CD4-positive, alpha-beta memory T cell (primary cell): ENCODE results near the gene PEX3. TPM values are rescaled to one million over a fixed set of nuclear protein-coding genes. Genes with fewer than 3 reads are reported as not detected.

Source experiments
- CTCF ChIA-PET: fragments of 350-600 bp; sonication (Branson Sonifier 250); formaldehyde crosslinking; loops from one replicate; lab custom pipeline; 2021; ENCODE audit warnings: inconsistent platforms; ENCODE audit not compliant: partially characterized antibody; lab: Charles Lee
- POLR2A ChIA-PET: fragments of 350-600 bp; sonication (Branson Sonifier 250); formaldehyde crosslinking; loops from one replicate; lab custom pipeline; 2021; ENCODE audit not compliant: partially characterized antibody; lab: Charles Lee
- DNase-seq, 5 donors: peaks; one replicate each; pipeline versions ENCODE4 v3.0.0 to v3.0.0-alpha.2; 2020 to 2022; ENCODE audit warnings: mixed read lengths in 1 of 5
- H3K27ac ChIP-seq: one replicate; pipeline ENCODE4 v1.7.0; 2013; ENCODE audit warnings: low read depth, low read length
- H3K27me3 ChIP-seq: 2 replicates; pipeline ENCODE4 v1.7.0; 2013; ENCODE audit warnings: mild to moderate bottlenecking, low read length, moderate library complexity; ENCODE audit not compliant: insufficient read depth
- H3K36me3 ChIP-seq: 2 replicates; pipeline ENCODE4 v1.7.0; 2013; ENCODE audit warnings: mild to moderate bottlenecking, low read length, moderate library complexity; ENCODE audit not compliant: insufficient read depth
- H3K4me1 ChIP-seq: 2 replicates; pipeline ENCODE4 v1.7.0; 2013; ENCODE audit warnings: mild to moderate bottlenecking, low read length, moderate library complexity; ENCODE audit not compliant: insufficient read depth
- H3K4me3 ChIP-seq, 2 donors: one replicate each; pipeline ENCODE4 v1.7.0; 2013; ENCODE audit warnings: low read length in 2 of 2, mild to moderate bottlenecking in 1 of 2
- H3K9me3 ChIP-seq, 2 donors: one replicate each; pipeline ENCODE4 v1.7.0; 2013; ENCODE audit warnings: low read length in 2 of 2, control low read depth in 1 of 2; ENCODE audit not compliant: control insufficient read depth in 1 of 2
- H3K27ac Mint-ChIP-seq, 7 donors: one replicate each; pipeline ENCODE4 v1.8.0; 2020 to 2021; ENCODE audit warnings: mixed read lengths in 7 of 7, mild to moderate bottlenecking in 6 of 7, inconsistent platforms in 3 of 7, moderate library complexity in 3 of 7
- H3K27me3 Mint-ChIP-seq, 2 donors: one replicate each; pipeline ENCODE4 v1.8.0; 2020 to 2021; ENCODE audit warnings: mixed read lengths in 2 of 2
- H3K36me3 Mint-ChIP-seq, 2 donors: one replicate each; pipeline ENCODE4 v1.8.0; 2020 to 2021; ENCODE audit warnings: mixed read lengths in 2 of 2, inconsistent platforms in 1 of 2, mild to moderate bottlenecking in 1 of 2
- H3K4me1 Mint-ChIP-seq, 4 donors: one replicate each; pipeline ENCODE4 v1.8.0; 2020 to 2021; ENCODE audit warnings: mixed read lengths in 4 of 4, mild to moderate bottlenecking in 1 of 4
- H3K4me3 Mint-ChIP-seq, 8 donors: one replicate each; pipeline ENCODE4 v1.8.0; 2020 to 2021; ENCODE audit warnings: mixed read lengths in 8 of 8, mild to moderate bottlenecking in 7 of 8, moderate library complexity in 6 of 8, inconsistent platforms in 3 of 8
- H3K9me3 Mint-ChIP-seq, 8 donors: one replicate each; pipeline ENCODE4 v1.8.0; 2020 to 2021; ENCODE audit warnings: mixed read lengths in 8 of 8, mild to moderate bottlenecking in 5 of 8, inconsistent platforms in 3 of 8, moderate library complexity in 1 of 8
- intact Hi-C: fragments of 100-400 bp; cut with micrococcal nuclease; formaldehyde crosslinking; loops from one replicate; pipeline ENCODE4 v1.15.1; 2023
- polyA plus RNA-seq, 2 donors: library from polyadenylated mRNA; unstranded; fragments of 300-500 nt; fragmentation: Illumina TruSeq; gene quantifications; one replicate each; pipeline ENCODE4 v1.2.3, GENCODE V29; 2021
- total RNA-seq, 2 experiments: library from RNA; stranded (reverse); gene quantifications; one replicate each; pipeline ENCODE4 v1.2.3, GENCODE V29; 2021

The PEX3 gene
- total and polyA plus RNA-seq, 4 experiments from 2014 or later = 20.8 to 26.2 (median 23.2) TPM

- Mint-ChIP-seq H3K27me3 (no peaks in the 10 kb centered on the region), H3K4me1 (peaks cover 27 to 48% (median 29%) of the 10 kb centered on the region in 4 donors), H3K4me3 (peak overlapping the region in 7 of 8 donors; percentile 44 to 82 (median 73)), H3K36me3 (peaks cover 0 to 6% of the 10 kb centered on the region in 2 donors), H3K9me3 (no peaks in the 10 kb centered on the region), H3K27ac (peak overlapping the region in 1 of 7 donors; percentile 74)
- H3K27me3 ChIP-seq = no peaks in the 10 kb centered on the region
- POLR2A ChIA-PET = interaction anchor here (0.7 to 7.7 kb wide), 4 partner anchors 26 to 330 kb away, joined by 3 to 104 read pairs (median 4); partner anchors contain the start of gene LTV1
- no peaks in the 10 kb centered on the region for H3K9me3 ChIP-seq
- H3K27ac ChIP-seq = no peak overlapping the region
- CTCF ChIA-PET = interaction anchor here (0.7 to 5.7 kb wide), 40 partner anchors 8 to 1039 kb away, joined by 3 to 114 read pairs (median 5); partner anchors contain the start of gene LTV1
- H3K36me3 ChIP-seq = no peaks in the 10 kb centered on the region
- peak; percentile 39 to 54 (median 43) for DNase-seq
- peaks cover 35% of the 10 kb centered on the region for H3K4me1 ChIP-seq
- H3K4me3 ChIP-seq = no peak overlapping the region
- intact Hi-C loops = loop anchor here (1.0 to 5.0 kb wide), 5 partner anchors 24 to 500 kb away; no protein-coding TSS in a partner anchor
Observed at GRCh38 chr6:143513410-143513809, 62.8 kb downstream of the PEX3 start.

- H3K27ac Mint-ChIP-seq = peak overlapping the region in 1 of 7 donors; percentile 9
Observed at GRCh38 chr6:143515061-143515760, 64.6 kb downstream of the PEX3 start.

GRCh38 chr6:143515766-143516355, 65.3 kb downstream of the PEX3 start:
- no peak for DNase-seq
- Mint-ChIP-seq H3K27me3 (no peaks in the 10 kb centered on the region), H3K4me1 (peaks cover 16 to 29% (median 24%) of the 10 kb centered on the region in 4 donors), H3K27ac (no peak overlapping the region), H3K4me3 (no peak overlapping the region), H3K9me3 (no peaks in the 10 kb centered on the region), H3K36me3 (peaks cover 3 to 5% of the 10 kb centered on the region in 2 donors)
- Histone ChIP-seq H3K36me3 (no peaks in the 10 kb centered on the region), H3K4me1 (peaks cover 18% of the 10 kb centered on the region), H3K4me3 (no peak overlapping the region), H3K27me3 (no peaks in the 10 kb centered on the region), H3K27ac (no peak overlapping the region), H3K9me3 (no peaks in the 10 kb centered on the region)
- ChIA-PET CTCF (interaction anchor here (5.5 to 5.7 kb wide), 2 partner anchors 24 to 59 kb away, joined by 40 to 114 read pairs; no protein-coding TSS in a partner anchor), POLR2A (interaction anchor here (7.7 kb wide), 1 partner anchor 23 kb away, joined by 104 read pairs; no protein-coding TSS in a partner anchor)
- intact Hi-C loops = no loop called here

More at GRCh38 chr6:143515061-143515760, 64.6 kb downstream of the PEX3 start:
- no peaks in the 10 kb centered on the region for H3K27me3 ChIP-seq
- Mint-ChIP-seq H3K4me3 (no peak overlapping the region), H3K4me1 (peaks cover 18 to 35% (median 27%) of the 10 kb centered on the region in 4 donors), H3K9me3 (no peaks in the 10 kb centered on the region), H3K27me3 (no peaks in the 10 kb centered on the region), H3K36me3 (peaks cover 5 to 6% of the 10 kb centered on the region in 2 donors)
- intact Hi-C loops = no loop called here
- DNase-seq = no peak
- H3K4me3 ChIP-seq = no peak overlapping the region
- ChIA-PET POLR2A (interaction anchor here (7.7 kb wide), 1 partner anchor 24 kb away, joined by 104 read pairs; no protein-coding TSS in a partner anchor), CTCF (interaction anchor here (3.2 to 5.7 kb wide), 4 partner anchors 14 to 499 kb away, joined by 17 to 114 read pairs (median 36); no protein-coding TSS in a partner anchor)
- no peaks in the 10 kb centered on the region for H3K36me3 ChIP-seq
- peaks cover 23% of the 10 kb centered on the region for H3K4me1 ChIP-seq
- H3K9me3 ChIP-seq = no peaks in the 10 kb centered on the region
- no peak overlapping the region for H3K27ac ChIP-seq

- ChIA-PET POLR2A (no interaction called here), CTCF (no interaction called here)
- Mint-ChIP-seq H3K4me1 (peaks cover 15 to 27% (median 18%) of the 10 kb centered on the region in 4 donors), H3K9me3 (peaks cover 0 to 2% (median 0%) of the 10 kb centered on the region in 8 donors), H3K4me3 (no peak overlapping the region), H3K36me3 (peaks cover 0 to 5% of the 10 kb centered on the region in 2 donors), H3K27me3 (no peaks in the 10 kb centered on the region), H3K27ac (peak overlapping the region in 2 of 7 donors; percentile 4 to 64)
- intact Hi-C loops = no loop called here
- H3K9me3 ChIP-seq = no peaks in the 10 kb centered on the region
- DNase-seq = no peak
- no peak overlapping the region for H3K4me3 ChIP-seq
- peaks cover 11% of the 10 kb centered on the region for H3K4me1 ChIP-seq
- no peaks in the 10 kb centered on the region for H3K27me3 ChIP-seq
- no peak overlapping the region for H3K27ac ChIP-seq
- no peaks in the 10 kb centered on the region for H3K36me3 ChIP-seq
Observed at GRCh38 chr6:143516690-143517446, 66.3 kb downstream of the PEX3 start.

- no peak overlapping the region for H3K27ac ChIP-seq
- H3K27me3 ChIP-seq = no peaks in the 10 kb centered on the region
- ChIA-PET POLR2A (no interaction called here), CTCF (no interaction called here)
- no peaks in the 10 kb centered on the region for H3K36me3 ChIP-seq
- Mint-ChIP-seq H3K4me3 (no peak overlapping the region), H3K27ac (no peak overlapping the region), H3K36me3 (peaks cover 0 to 5% of the 10 kb centered on the region in 2 donors), H3K9me3 (peaks cover 0 to 2% (median 0%) of the 10 kb centered on the region in 8 donors), H3K27me3 (no peaks in the 10 kb centered on the region), H3K4me1 (peaks cover 13 to 23% (median 16%) of the 10 kb centered on the region in 4 donors)
- no peak for DNase-seq
- H3K9me3 ChIP-seq = no peaks in the 10 kb centered on the region
- no peak overlapping the region for H3K4me3 ChIP-seq
- H3K4me1 ChIP-seq = peaks cover 6% of the 10 kb centered on the region
- intact Hi-C loops = no loop called here
Observed at GRCh38 chr6:143517447-143517773, 66.8 kb downstream of the PEX3 start.

GRCh38 chr6:143522039-143522600, 71.5 kb downstream of the PEX3 start:
- Mint-ChIP-seq H3K9me3 (peaks cover 0 to 2% (median 0%) of the 10 kb centered on the region in 8 donors), H3K4me3 (no peak overlapping the region), H3K27me3 (no peaks in the 10 kb centered on the region), H3K36me3 (peaks cover 0 to 8% of the 10 kb centered on the region in 2 donors), H3K4me1 (peaks cover 0 to 7% (median 5%) of the 10 kb centered on the region in 4 donors), H3K27ac (peak overlapping the region in 1 of 7 donors; percentile 90)
- no peak overlapping the region for H3K27ac ChIP-seq
- no peak for DNase-seq
- H3K9me3 ChIP-seq = no peaks in the 10 kb centered on the region
- intact Hi-C loops = no loop called here
- ChIA-PET POLR2A (interaction anchor here (0.8 to 1.4 kb wide), 2 partner anchors 14 kb away, joined by 3 to 4 read pairs; no protein-coding TSS in a partner anchor), CTCF (interaction anchor here (3.1 kb wide), 1 partner anchor 9 kb away, joined by 16 read pairs; no protein-coding TSS in a partner anchor)
- H3K4me1 ChIP-seq = no peaks in the 10 kb centered on the region
- no peak overlapping the region for H3K4me3 ChIP-seq
- no peaks in the 10 kb centered on the region for H3K36me3 ChIP-seq
- H3K27me3 ChIP-seq = no peaks in the 10 kb centered on the region
